Stimulated activated CD4-positive, alpha-beta T cell treated with anti-CD3 and anti-CD28 coated beads, Interleukin-15, amount 100 ng/mL, for 48 hours (primary cell): ENCODE measurements around the gene JAZF1.

Experiments
- DNase-seq, 2 donors: peaks; one replicate each; pipeline ENCODE4 v3.0.0-alpha.2; 2020; ENCODE audit warnings: low read depth in 2 of 2

The JAZF1 gene

DNA sequence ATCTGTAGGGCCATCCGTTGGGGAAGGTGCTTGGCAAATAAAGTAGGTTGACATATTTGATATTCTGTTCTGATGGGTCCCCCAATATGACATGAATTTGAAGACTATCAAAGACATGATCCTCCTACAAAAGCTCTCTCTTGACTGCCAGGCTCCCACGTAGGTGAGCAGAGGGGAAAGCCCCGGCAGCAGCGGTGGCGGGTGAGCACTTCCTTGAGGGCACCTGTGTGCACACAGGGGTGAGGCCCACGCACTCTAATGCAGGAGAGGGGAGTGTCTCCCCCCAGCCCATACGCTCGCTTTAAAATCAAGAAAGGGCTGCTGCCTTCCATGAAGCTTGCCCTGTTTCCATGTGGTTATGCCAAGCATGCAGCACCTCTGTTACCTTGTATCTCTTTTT, 340.3 kb downstream of the JAZF1 start:
- DNase-seq: peak in 1 of 2 donors; percentile 24

DNA sequence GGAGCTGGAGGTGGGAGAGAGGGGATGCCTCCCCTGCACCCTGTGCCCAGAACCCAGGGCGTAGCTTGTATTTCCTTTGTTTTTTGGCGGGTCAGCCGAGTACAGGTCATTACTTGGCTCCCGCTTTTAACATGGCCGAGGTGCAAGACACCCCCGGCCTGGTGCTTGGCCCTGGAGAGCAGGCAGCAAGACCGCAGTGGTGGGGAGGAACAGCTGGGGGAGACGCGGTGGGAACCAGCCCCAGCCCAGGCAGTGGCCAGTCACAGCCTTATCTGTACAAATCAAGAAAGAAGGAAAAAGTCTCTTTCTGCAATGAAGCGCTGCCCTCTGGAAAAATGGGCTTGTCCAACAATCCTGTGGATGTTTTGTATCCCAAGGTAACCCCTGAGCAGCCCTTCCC, 341.5 kb downstream of the JAZF1 start:
- DNase-seq: no peak

DNA sequence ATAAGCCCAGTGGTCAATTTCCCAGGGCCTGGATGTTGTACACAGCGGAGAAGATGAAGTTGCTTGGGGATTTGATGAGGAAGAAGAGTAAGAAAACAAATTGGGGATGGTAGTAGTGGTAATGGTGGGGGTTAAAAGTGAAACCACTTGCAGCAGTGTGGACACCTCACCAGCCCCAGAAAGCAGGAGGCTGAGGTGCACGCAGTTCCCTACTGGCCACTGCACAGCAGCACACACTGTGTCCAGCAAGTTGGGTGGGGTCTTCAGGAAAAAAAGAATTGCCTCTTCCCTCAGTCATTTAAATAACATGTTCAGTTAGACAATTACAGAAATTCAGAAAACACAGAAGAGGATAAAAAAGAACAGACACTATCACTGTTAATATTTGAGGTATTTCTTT, 344.1 kb downstream of the JAZF1 start:
- no peak for DNase-seq

DNA sequence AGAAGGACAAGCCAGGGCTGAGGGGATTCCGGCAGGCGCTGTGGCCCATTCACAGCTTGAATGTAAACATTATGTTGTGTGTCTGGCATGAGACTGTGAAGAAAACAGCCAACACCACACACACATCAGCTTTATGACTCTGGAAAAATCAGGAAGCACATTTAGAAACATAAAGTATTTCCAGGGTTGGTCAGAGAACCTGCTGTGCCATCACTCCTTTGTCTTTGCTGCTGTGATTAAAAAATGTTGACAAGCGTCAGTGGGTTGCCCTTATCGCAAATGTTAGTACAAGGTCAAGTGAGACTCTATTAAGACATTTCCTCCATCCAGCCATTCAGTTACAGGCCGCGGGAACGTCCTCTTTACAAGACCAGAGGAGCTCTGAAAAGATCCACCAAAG, 345.2 kb downstream of the JAZF1 start:
- DNase-seq: no peak

DNA sequence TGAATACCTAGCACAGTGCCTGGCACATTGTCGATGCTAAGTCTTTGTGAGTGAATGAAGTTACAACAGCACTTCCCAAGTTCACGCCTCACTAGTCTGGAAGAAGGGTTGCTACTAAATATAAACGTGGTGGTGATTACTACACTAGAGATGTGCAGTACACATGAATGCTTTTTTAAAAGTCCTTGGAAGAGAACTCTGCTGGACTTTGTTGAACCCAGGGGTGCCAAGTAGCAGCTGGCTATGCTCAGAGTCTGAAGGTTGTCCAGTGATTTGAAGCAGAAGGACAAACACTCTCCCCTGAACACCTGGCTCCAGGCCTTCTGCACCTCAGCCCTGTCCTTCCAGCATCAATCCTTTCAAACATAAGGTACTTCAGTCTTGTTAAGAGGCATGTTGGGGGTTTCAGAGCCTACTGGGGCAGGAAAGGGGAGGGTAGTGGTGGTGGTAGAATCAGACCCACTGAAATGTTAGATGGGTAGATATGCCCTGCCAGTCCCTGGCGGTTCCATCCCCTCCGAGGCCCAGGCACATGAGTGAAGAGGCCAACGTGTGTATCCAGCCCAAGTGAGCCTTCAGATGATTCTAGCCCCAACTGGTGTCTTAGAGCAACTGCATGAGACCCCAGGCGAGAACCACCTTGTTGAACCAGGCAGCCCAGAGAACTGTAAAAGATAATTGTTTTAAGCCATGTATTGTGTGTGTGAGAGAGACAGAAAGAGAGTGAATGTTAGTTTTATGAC, 346.2 kb downstream of the JAZF1 start:
- no peak for DNase-seq

DNA sequence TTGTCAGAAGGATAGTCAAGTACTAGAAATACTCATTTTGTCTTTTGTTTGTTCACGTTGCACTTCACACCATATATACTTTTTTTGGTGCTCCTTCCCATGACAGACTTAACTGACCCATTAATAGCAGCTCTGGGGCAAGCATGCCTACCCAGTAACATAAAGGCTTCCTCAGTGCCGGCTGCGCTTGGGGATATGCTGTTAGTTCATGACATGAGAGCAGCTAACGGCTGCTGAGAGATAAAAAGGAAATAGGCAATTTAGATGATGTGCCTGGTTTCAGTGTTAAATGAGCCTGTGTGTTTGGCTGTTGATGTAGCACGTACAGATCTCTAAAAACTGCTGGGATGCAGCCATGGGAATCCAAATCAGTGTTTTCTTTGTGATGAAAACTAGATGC, 354.2 kb downstream of the JAZF1 start:
- DNase-seq: no peak

DNA sequence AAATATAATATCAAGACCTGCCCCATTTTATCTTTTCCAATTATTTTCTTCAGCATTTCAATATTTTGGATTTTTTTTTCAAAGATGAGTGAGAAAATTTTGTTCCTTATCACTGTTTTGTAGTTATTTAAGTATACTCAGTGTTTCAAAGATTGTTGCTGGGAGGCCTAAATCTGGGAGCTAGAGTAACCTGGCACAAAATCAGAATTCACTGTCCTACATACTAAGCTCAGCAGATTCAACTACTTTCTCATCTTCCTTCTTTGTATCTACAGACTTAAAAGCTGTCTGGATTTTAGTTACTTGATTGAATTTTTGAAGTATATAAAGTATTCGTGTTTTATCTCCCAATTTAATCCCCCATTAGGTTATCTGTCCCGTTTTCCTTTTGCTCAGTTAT, 354.7 kb downstream of the JAZF1 start:
- no peak for DNase-seq

DNA sequence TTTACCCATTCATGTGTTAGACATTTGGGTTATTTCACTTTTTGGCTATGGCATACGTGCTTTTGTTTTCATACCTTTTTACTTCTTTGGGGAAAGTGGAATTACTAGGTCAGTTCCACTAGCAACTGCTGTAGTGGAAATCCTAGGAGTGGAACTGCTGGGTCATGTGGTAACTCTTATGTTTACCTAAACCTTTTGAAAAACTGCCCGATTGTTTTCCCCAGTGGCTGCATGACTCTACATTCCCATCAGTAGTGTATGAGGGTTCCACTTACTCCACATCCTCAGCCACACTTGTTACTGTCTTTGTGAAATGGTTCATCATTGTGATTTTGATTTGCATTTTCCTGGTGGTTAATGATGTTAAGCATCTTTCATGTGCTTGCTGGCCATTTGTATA, 358.4 kb downstream of the JAZF1 start:
- DNase-seq: no peak

DNA sequence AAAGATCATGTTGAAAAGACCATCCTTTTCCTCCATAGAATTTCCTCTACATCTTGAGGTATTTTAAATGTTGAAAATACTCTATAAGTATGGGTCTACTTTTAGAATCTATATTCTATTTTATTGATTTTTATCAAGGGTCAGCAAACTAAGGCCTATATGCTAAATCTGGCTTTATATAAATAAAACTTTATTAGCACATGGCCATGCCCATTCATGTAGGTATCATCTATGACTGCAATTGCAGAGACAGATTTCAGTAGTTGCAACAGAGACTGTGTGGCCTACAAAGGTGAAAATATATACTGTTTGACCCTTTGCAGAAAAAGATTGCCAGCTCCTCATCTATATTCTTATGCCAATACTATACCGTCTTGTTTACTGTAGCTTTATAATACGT, 367.9 kb downstream of the JAZF1 start:
- DNase-seq: no peak

DNA sequence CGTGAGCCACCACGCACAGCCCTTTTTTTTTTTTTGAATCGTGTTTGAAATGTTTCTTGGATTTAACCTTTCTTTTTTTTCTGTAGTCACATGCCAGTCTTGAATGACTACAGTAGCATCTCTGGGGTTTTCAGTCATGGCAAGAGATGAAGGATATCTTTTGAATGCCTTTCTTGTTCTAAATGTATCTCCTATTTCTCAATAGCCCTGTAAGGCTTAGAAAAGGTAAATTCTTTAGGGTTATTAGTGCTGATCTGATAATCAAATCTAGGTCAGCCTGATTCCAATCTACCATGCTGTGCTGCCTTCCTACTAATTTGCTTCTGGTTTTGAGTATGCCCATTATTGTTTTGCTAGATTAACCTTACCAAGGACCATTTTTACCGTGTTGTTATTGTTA, 370.4 kb downstream of the JAZF1 start:
- no peak for DNase-seq

DNA sequence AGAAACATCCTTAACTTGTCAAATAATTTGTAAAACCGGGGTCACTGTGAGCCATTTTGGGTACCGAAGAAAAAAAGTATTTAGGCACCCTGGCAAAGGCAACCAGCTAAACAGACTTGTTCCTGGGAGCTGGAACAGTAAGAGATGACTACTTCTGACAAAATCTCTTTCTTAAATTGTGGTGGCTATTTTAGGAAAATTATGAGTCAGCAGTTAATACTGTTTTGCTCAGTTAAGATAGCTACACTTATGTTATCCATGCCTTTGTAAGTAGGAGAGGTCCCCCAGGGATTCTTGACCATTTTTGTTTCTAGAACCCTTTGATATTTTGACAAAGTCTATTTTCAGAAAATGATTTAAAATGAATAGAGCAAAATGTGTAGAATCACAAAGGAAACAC, 372.0 kb downstream of the JAZF1 start:
- no peak for DNase-seq

DNA sequence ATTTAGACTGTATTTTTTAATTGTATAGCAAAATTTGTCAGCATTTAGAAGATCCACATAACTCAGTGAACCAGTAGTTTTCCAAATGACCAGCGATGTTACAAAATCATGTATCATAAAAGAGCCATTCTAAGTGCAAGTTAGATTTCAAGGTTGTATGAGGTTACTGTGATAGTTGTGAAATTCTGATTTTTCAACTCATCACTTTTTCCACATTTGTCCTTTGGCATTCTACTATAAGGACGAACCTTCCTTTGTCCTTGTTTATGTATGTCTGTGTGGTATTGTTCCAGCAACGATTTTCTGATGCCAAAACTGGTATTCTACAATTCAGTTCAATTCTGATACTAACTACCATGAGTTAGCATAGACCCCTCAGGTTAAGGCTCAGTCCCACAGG, 376.5 kb downstream of the JAZF1 start:
- no peak for DNase-seq

DNA sequence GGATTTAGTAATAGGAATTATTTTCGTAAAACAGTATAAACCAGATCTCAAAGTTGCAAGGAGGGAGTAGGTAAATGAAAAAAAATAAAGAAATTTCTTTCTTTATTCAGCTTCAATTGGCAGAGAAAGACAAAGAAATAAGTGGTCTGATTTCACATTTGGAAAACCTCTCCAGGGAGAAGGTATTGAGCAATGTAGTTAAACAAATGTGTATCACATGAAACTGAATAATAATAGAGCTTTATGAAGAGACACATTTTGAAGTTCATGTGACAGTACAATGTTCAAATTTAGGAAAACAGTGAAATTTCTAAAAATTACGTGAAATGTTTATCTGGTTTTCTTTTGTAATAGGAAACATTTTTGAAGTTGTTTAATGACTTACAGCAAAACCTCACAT, 377.6 kb downstream of the JAZF1 start:
- no peak for DNase-seq

DNA sequence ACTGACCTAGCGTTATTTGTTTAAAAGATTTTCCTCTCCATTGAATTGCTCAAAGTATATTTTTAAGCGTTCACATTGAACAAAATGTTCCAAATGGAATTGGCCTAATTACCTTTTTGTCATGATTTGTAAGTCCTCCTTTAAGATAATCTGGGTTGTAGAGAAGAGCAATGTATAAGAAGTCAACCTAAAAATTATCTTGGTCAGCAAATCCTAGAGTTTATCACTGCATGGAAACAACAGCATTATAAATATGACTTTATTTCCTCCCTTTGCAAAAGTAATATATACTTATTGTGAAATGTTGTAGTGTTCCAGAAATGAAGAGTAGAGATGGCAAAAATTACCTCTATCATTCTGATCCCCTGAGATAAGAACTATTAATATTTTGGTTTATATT, 381.4 kb downstream of the JAZF1 start:
- no peak for DNase-seq

DNA sequence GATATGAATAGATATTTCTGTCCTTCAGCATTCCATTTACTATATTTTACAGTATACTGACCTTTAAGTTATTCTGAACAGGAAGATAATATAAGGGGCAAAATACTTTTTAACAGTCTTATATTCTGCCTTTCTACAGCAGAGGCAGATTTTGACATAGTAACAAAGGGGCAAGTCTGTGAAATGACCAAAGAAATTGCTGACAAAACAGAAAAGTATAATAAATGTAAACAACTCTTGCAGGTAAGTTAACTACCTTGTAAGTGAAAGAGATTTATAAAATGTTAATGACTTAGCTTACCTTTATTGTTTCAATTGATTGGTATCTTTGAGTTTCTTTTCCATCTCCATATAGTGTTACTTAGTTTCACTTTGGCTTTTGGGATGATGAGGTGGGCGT, 384.6 kb downstream of the JAZF1 start:
- no peak for DNase-seq

DNA sequence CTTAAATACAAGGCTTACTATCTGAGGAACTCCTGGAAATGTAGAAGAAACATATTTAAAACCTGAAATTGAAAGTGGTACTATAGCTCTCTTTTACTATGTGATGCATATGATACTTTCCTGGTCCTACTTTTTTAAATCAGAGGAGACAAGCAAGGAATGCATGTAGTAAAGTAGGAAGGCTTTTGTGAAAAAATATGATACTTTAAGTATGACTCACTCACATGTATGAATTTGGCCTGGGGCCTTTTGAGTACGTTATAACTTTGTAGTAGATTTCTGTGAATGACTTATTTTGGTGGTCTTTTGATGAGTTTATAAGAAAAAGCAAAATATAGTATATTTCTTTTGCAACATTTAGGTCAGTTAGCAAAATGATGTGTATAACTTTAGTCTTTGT, 386.8 kb downstream of the JAZF1 start:
- no peak for DNase-seq

DNA sequence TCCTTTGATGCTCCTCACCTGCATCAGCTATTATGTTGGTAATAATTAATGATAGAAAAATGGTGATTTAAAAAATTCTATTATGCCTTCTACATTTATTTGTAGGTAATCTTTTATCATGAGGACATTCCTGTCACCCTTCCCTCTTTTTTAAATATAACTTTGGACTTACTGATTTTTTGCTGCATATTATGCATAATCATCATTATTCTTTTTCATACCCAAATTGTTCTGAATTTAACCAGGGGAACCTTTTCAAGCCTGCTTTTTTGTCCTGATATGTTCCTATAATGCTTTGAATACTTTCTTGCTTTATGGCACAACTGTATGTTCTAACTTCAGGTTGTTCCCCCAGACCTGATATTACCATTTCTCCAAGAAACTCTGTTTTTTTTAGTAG, 392.2 kb downstream of the JAZF1 start:
- DNase-seq: no peak

DNA sequence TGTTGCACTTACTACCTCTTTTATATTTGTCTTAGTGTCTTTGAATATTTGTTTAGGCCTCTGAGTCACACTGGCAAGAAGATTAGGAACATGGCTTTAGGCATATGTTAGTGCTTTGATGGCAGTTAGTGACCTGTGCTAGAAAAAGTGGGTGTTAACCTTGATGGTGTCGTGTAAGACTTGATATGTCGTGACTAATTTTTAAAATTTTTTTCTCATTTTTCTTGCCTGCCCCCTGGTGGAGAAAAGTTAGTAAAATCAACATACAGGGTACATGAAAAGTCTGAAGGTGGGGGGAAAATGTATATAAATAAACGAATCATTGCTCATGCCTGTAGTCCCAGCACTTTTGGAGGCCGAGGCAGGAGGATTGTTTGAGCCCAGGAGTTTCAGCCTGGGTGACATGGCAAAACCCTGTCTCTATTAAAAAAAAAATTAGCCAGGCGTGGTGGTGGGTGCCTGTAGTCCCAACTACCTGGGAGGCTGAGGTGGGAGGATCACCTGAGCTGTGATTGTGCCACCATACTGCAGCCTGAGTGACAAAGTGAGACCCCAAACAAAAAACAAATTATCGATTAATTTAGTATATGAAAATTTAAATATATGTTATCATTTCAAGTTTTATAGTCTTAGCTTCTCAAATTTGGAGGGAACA, 396.1 kb downstream of the JAZF1 start:
- peak in 1 of 2 donors; percentile 13 for DNase-seq

DNA sequence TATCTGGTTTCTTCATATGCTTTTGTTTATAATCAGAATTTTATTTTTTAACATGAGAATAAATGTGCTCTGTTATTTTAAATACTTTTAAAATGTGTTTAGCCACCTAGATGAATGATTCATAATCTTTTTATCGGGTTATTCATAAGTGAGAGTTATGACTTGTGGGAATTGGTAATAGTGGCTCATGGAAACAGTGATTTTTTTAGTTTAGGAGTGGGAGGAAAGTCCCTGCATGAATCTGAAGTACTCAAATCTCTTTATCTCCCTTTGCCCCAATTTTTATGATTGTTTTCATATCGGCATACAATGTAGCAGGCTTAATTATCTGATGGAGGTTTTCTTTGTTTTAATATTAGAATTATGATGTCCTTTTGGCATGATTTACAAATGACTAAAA, 397.7 kb downstream of the JAZF1 start:
- DNase-seq: no peak

DNA sequence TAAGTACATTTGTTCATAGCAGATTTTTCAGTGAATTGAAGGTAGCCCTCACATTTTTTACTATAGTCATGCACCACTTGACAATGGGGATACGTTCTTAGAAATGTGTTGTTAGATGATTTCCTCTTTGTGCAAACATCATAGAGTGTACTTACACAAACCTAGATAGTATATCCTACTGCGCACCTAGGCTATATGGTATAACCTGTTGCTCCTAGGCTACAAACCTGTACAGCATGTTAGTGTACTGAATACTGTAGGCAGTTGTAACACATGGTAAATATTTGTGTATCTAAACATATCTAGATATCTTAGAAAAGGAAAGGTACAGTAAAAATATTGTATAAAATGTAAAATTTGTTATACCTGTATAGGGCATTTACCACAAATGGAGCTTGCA, 399.4 kb downstream of the JAZF1 start:
- no peak for DNase-seq
